ENCODE data around the gene SCLT1.

Gene SCLT1

DNA sequence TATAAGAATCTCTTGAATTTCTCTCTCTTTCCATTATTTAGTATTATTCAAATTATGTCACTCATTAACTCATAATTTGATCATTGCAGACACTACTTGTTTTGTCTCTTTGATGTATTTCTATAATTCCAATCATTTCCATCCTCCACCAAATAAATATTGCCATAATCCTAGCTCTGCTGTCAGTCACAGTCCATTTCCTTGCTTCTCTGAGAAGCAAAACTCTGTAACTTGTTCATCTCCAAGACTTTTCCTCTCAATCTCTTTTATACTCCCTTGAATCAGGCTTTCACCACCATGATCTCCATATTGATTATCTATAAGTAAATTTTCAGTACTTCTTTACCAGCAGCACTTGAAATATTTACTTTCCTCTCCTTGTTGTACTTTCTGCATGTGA lies 135.9 kb downstream of the SCLT1 start:
- no peaks in the 10 kb centered on the region; the same call in 1 of the 2 replicates for H3K36me3 ChIP-seq
- no peak for DNase-seq
- no peaks in the 10 kb centered on the region for H3K9me3 ChIP-seq (ENCODE audit: severe bottlenecking)
- no peak overlapping the region for H3K27ac ChIP-seq
- no peaks in the 10 kb centered on the region for H3K27me3 ChIP-seq (ENCODE audit: insufficient read depth, low read depth, severe bottlenecking)
- no peak overlapping the region for H3K4me3 ChIP-seq (ENCODE audit: low read depth, low read length)
- TF ChIP-seq, protein P1, sequence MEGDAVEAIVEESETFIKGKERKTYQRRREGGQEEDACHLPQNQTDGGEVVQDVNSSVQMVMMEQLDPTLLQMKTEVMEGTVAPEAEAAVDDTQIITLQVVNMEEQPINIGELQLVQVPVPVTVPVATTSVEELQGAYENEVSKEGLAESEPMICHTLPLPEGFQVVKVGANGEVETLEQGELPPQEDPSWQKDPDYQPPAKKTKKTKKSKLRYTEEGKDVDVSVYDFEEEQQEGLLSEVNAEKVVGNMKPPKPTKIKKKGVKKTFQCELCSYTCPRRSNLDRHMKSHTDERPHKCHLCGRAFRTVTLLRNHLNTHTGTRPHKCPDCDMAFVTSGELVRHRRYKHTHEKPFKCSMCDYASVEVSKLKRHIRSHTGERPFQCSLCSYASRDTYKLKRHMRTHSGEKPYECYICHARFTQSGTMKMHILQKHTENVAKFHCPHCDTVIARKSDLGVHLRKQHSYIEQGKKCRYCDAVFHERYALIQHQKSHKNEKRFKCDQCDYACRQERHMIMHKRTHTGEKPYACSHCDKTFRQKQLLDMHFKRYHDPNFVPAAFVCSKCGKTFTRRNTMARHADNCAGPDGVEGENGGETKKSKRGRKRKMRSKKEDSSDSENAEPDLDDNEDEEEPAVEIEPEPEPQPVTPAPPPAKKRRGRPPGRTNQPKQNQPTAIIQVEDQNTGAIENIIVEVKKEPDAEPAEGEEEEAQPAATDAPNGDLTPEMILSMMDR (IDR thresholded peaks at IDR 0.05; ENCODE audit: low read depth, low read length), result no peak

DNA sequence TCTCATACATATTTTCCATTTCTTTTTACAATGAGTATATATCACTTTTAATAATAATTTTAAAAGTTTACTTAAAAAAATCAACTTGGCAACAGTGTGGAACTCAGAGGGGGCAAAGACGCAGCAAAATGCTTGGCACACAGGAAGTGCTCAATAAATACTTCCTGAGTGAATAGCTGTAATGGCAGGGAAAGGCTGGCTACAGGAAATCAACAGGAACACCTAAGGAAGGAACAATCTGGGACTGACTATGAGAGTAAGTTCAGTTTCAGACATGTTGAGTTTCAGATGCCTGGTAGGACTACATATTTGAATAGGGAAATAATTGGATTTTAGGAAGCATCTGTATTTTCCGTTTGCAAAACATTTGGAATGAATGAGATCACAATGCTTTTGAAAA lies 137.6 kb downstream of the SCLT1 start:
- no peaks in the 10 kb centered on the region for H3K9me3 ChIP-seq (ENCODE audit: severe bottlenecking)
- H3K27me3 ChIP-seq (ENCODE audit: insufficient read depth, low read depth, severe bottlenecking), result no peaks in the 10 kb centered on the region
- no peaks in the 10 kb centered on the region; the same call in 1 of the 2 replicates for H3K36me3 ChIP-seq
- no peak overlapping the region for H3K4me3 ChIP-seq (ENCODE audit: low read depth, low read length)
- no peak for DNase-seq
- H3K27ac ChIP-seq, result no peak overlapping the region
- TF ChIP-seq, protein P1 (IDR thresholded peaks at IDR 0.05; ENCODE audit: low read depth, low read length), result no peak

DNA sequence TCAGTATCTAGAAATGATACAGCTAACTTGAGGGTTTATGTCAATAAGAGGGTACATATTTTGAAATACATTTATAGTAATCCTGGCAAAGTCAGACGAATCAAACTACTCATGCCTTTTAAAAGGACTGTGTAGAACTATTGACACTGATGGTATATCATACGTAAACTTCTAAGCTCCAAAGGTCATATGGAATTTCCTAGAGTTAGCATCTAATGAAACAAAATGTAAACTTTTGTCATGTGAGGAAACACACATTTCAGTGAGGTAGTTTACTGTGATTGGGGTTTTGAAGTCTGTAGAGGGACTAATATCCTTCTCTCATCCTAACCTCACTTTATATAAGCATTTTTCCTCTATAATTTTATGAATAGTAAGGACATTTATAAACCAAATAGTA lies 138.4 kb downstream of the SCLT1 start:
- Histone ChIP-seq H3K9me3 (ENCODE audit: severe bottlenecking) (no peaks in the 10 kb centered on the region), H3K27ac (no peak overlapping the region), H3K27me3 (ENCODE audit: insufficient read depth, low read depth, severe bottlenecking) (no peaks in the 10 kb centered on the region), H3K36me3 (peaks cover 2% of the 10 kb centered on the region), H3K4me3 (ENCODE audit: low read depth, low read length) (no peak overlapping the region)
- TF ChIP-seq, protein P1 (IDR thresholded peaks at IDR 0.05; ENCODE audit: low read depth, low read length), result no peak
- no peak for DNase-seq

DNA sequence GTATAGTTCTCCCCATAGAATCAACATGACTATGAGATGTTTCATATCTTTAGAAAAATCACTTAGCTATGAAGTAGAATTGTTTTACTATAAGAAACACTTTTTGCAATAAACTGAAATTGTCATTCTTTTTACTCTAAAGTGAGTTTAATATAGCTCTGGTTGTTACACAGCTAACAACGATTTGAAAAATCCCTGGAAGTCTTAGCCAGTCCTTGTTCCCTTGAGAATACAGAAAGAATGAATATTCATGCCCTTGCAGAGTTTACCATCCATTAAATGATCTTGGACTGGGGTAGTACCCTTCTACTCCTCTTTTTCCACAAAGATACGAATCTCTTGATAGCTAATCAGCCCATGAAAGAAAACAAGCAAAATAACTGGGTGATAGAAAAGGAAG lies 142.0 kb downstream of the SCLT1 start:
- H3K4me3 ChIP-seq (ENCODE audit: low read depth, low read length), result no peak overlapping the region
- H3K36me3 ChIP-seq, result peaks cover 2% of the 10 kb centered on the region; the same call in 1 of the 2 replicates
- no peaks in the 10 kb centered on the region for H3K27me3 ChIP-seq (ENCODE audit: insufficient read depth, low read depth, severe bottlenecking)
- H3K27ac ChIP-seq, result no peak overlapping the region
- H3K9me3 ChIP-seq (ENCODE audit: severe bottlenecking), result no peaks in the 10 kb centered on the region
- DNase-seq, result no peak
- TF ChIP-seq, protein P1 (IDR thresholded peaks at IDR 0.05; ENCODE audit: low read depth, low read length), result no peak

DNA sequence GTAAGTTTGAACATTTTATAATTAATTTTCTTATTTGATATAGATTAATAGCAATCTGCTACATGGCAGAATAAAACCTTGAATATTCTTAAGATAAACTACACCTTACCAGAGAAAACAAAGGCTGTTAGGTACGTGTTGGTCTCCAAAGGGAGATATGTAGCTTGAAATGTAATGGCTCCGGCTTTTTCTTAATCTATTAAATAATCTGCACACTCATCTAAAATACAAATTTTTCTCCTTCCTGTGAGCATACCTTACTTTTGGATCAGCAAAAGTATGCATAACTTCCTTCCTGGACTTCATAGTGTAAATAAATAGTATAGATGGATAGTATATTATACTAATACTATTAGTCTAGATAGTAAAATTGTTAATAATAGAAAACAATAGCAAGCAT lies 142.5 kb downstream of the SCLT1 start:
- DNase-seq, result no peak
- no peak overlapping the region for H3K4me3 ChIP-seq (ENCODE audit: low read depth, low read length)
- H3K9me3 ChIP-seq (ENCODE audit: severe bottlenecking), result no peaks in the 10 kb centered on the region
- H3K27ac ChIP-seq, result no peak overlapping the region
- TF ChIP-seq, protein P1 (IDR thresholded peaks at IDR 0.05; ENCODE audit: low read depth, low read length), result no peak
- H3K27me3 ChIP-seq (ENCODE audit: insufficient read depth, low read depth, severe bottlenecking), result no peaks in the 10 kb centered on the region
- peaks cover 2% of the 10 kb centered on the region; the same call in 1 of the 2 replicates for H3K36me3 ChIP-seq

DNA sequence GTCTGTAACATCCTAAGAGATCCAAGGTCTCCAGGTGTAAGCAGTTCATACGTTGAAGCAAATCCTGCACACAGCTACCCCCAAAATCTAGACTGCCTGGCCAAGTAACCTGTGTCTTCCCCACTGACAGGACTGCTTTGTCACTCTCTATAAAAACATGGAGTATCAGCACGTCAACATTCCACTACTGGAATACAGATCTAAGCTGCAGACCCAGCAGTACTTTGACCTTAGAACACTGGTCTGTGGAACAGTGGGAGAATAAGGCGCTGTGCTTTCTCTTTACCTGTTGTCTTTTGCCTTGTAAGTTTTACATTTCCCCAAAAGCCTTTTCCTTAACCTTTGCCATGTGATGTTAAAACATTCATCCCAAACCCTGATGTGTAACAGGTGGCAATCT lies 146.4 kb downstream of the SCLT1 start:
- Histone ChIP-seq H3K36me3 (peaks cover 13% of the 10 kb centered on the region), H3K9me3 (ENCODE audit: severe bottlenecking) (no peaks in the 10 kb centered on the region), H3K27me3 (ENCODE audit: insufficient read depth, low read depth, severe bottlenecking) (no peaks in the 10 kb centered on the region), H3K4me3 (ENCODE audit: low read depth, low read length) (no peak overlapping the region), H3K27ac (no peak overlapping the region)
- TF ChIP-seq, protein P1 (IDR thresholded peaks at IDR 0.05; ENCODE audit: low read depth, low read length), result no peak
- DNase-seq, result no peak
